ENCODE data around the gene CSNK2A1.

CSNK2A1 gene

GRCh38 chr20:504632-505075, 38.9 kb downstream of the CSNK2A1 start:
- no peak for DNase-seq (ENCODE audit: low spot score)
- no peak for TF ChIP-seq CTCF (IDR thresholded peaks at IDR 0.05; ENCODE audit: extremely low read depth, missing control alignments)

- TF ChIP-seq CTCF (IDR thresholded peaks at IDR 0.05; ENCODE audit: extremely low read depth, missing control alignments) = no peak
- DNase-seq (ENCODE audit: low spot score) = no peak
Observed at GRCh38 chr20:503048-503737, 40.4 kb downstream of the CSNK2A1 start.

GRCh38 chr20:497979-498378, 45.6 kb downstream of the CSNK2A1 start:
- no peak for DNase-seq (ENCODE audit: low spot score)
- no peak for TF ChIP-seq CTCF (IDR thresholded peaks at IDR 0.05; ENCODE audit: extremely low read depth, missing control alignments)

GRCh38 chr20:496126-496696, 47.4 kb downstream of the CSNK2A1 start:
- TF ChIP-seq CTCF (IDR thresholded peaks at IDR 0.05; ENCODE audit: extremely low read depth, missing control alignments) = no peak
- DNase-seq (ENCODE audit: low spot score) = no peak

GRCh38 chr20:492159-492558, 51.4 kb downstream of the CSNK2A1 start:
- no peak for TF ChIP-seq CTCF (IDR thresholded peaks at IDR 0.05; ENCODE audit: extremely low read depth, missing control alignments)

GRCh38 chr20:487655-488054, 55.9 kb downstream of the CSNK2A1 start:
- no peak for DNase-seq (ENCODE audit: low spot score)
- TF ChIP-seq CTCF (IDR thresholded peaks at IDR 0.05; ENCODE audit: extremely low read depth, missing control alignments) = no peak

More at GRCh38 chr20:492159-492558, 51.4 kb downstream of the CSNK2A1 start:
- DNase-seq (ENCODE audit: low spot score) = no peak

- no peak for TF ChIP-seq CTCF (IDR thresholded peaks at IDR 0.05; ENCODE audit: extremely low read depth, missing control alignments)
Observed at GRCh38 chr20:483815-484644, 59.6 kb downstream of the CSNK2A1 start.

More at GRCh38 chr20:483815-484644, 59.6 kb downstream of the CSNK2A1 start:
- DNase-seq (ENCODE audit: low spot score) = no peak
